Astrocyte (in vitro differentiated cells and primary cell): ENCODE results near the gene PKNOX2. TPM values are rescaled to one million over a fixed set of nuclear protein-coding genes. Genes with fewer than 3 reads are reported as not detected.

ENCODE experiments used
- DNase-seq: peaks from one replicate; pipeline ENCODE4 v3.0.0-alpha.2; 2010; ENCODE audit warnings: low read depth
- FAIRE-seq: peaks from 2 replicates; lab custom pipeline; 2011; peaks lifted over from hg19 to GRCh38; lab: Jason Lieb, UNC
- H2AFZ ChIP-seq: 2 replicates; pipeline ENCODE4 v1.6.0; 2012; ENCODE audit warnings: low read depth, low read length, inconsistent platforms
- H3K27ac ChIP-seq: 2 replicates; pipeline ENCODE4 v1.5.1; 2011; ENCODE audit warnings: low read depth, low read length, inconsistent platforms
- H3K27me3 ChIP-seq: 2 replicates; pipeline ENCODE4 v1.6.0; 2011; ENCODE audit warnings: low read length, inconsistent platforms; ENCODE audit not compliant: insufficient read depth
- H3K36me3 ChIP-seq: 2 replicates; pipeline ENCODE4 v1.5.1; 2011; ENCODE audit warnings: low read length, inconsistent platforms; ENCODE audit not compliant: insufficient read depth
- H3K4me1 ChIP-seq: 2 replicates; pipeline ENCODE4 v1.5.1; 2011; ENCODE audit warnings: low read length, inconsistent platforms; ENCODE audit not compliant: insufficient read depth
- H3K4me2 ChIP-seq: 2 replicates; pipeline ENCODE4 v1.6.0; 2012; ENCODE audit warnings: low read length, inconsistent platforms
- H3K4me3 ChIP-seq: 2 replicates; pipeline ENCODE4 v1.5.1; 2011; ENCODE audit warnings: low read depth, mild to moderate bottlenecking, low read length, inconsistent platforms; ENCODE audit not compliant: insufficient read depth
- H3K79me2 ChIP-seq: 2 replicates; pipeline ENCODE4 v1.6.0; 2012; ENCODE audit warnings: mild to moderate bottlenecking, low read length, inconsistent platforms; ENCODE audit not compliant: insufficient read depth
- H3K9ac ChIP-seq: 2 replicates; pipeline ENCODE4 v1.6.0; 2012; ENCODE audit warnings: mild to moderate bottlenecking, low read length, inconsistent platforms
- H3K9me3 ChIP-seq: 2 replicates; pipeline ENCODE4 v1.5.1; 2012; ENCODE audit warnings: low read depth, mild to moderate bottlenecking, low read length, inconsistent platforms; ENCODE audit not compliant: insufficient read depth
- H4K20me1 ChIP-seq: 2 replicates; pipeline ENCODE4 v1.6.0; 2012; ENCODE audit warnings: low read length, inconsistent platforms; ENCODE audit not compliant: insufficient read depth
- H3K27ac Mint-ChIP-seq: one replicate; pipeline ENCODE4 v1.8.0; 2021; ENCODE audit warnings: mild to moderate bottlenecking, mixed read lengths; ENCODE audit not compliant: unreplicated experiment
- H3K27me3 Mint-ChIP-seq: one replicate; pipeline ENCODE4 v1.8.0; 2021; ENCODE audit warnings: low read depth, mixed read lengths; ENCODE audit not compliant: unreplicated experiment
- H3K36me3 Mint-ChIP-seq: one replicate; pipeline ENCODE4 v1.8.0; 2021; ENCODE audit warnings: low read depth, mixed read lengths; ENCODE audit not compliant: unreplicated experiment
- H3K4me1 Mint-ChIP-seq: one replicate; pipeline ENCODE4 v1.8.0; 2021; ENCODE audit warnings: low read depth, mixed read lengths; ENCODE audit not compliant: unreplicated experiment
- H3K4me3 Mint-ChIP-seq: one replicate; pipeline ENCODE4 v1.8.0; 2021; ENCODE audit warnings: mild to moderate bottlenecking, moderate library complexity, mixed read lengths; ENCODE audit not compliant: unreplicated experiment
- H3K9me3 Mint-ChIP-seq: one replicate; pipeline ENCODE4 v1.8.0; 2021; ENCODE audit warnings: mild to moderate bottlenecking, mixed read lengths; ENCODE audit not compliant: unreplicated experiment
- CTCF ChIP-seq: IDR thresholded peaks from 2 replicates; pipeline ENCODE4 v1.5.1; 2011; ENCODE audit warnings: low read depth, mild to moderate bottlenecking, inconsistent platforms, low read length, moderate library complexity; ENCODE audit not compliant: insufficient read depth
- EZH2 ChIP-seq: IDR thresholded peaks from 2 replicates; pipeline ENCODE4 v1.6.1; 2012; ENCODE audit warnings: mild to moderate bottlenecking, low read length, inconsistent platforms; ENCODE audit not compliant: insufficient read depth
- total RNA-seq: library from RNA; stranded (reverse); gene quantifications from 2 replicates; pipeline ENCODE4 v1.2.1, GENCODE V29; 2021

The PKNOX2 gene
- total RNA-seq, 1 donor from 2014 or later: 53.4 TPM

GRCh38 chr11:125407046-125407445, 242.5 kb downstream of the PKNOX2 start:
- no peaks in the 10 kb centered on the region for H3K27me3 ChIP-seq
- DNase-seq (no peak), FAIRE-seq (no peak)
- no peaks in the 10 kb centered on the region for H3K79me2 ChIP-seq
- no peaks in the 10 kb centered on the region for H3K36me3 ChIP-seq
- H2AFZ ChIP-seq: no peak overlapping the region
- H4K20me1 ChIP-seq: no peaks in the 10 kb centered on the region
- no peak overlapping the region for H3K27ac ChIP-seq
- Mint-ChIP-seq H3K27me3 (no peaks in the 10 kb centered on the region), H3K4me1 (peaks cover 31% of the 10 kb centered on the region), H3K9me3 (no peaks in the 10 kb centered on the region), H3K4me3 (no peak overlapping the region), H3K36me3 (peaks cover 30% of the 10 kb centered on the region), H3K27ac (no peak overlapping the region)
- TF ChIP-seq EZH2 (no peak), CTCF (no peak)
- no peak overlapping the region for H3K4me3 ChIP-seq
- H3K4me2 ChIP-seq: no peak overlapping the region
- H3K9me3 ChIP-seq: no peaks in the 10 kb centered on the region
- no peak overlapping the region for H3K9ac ChIP-seq
- H3K4me1 ChIP-seq: peaks cover 12% of the 10 kb centered on the region

DNA sequence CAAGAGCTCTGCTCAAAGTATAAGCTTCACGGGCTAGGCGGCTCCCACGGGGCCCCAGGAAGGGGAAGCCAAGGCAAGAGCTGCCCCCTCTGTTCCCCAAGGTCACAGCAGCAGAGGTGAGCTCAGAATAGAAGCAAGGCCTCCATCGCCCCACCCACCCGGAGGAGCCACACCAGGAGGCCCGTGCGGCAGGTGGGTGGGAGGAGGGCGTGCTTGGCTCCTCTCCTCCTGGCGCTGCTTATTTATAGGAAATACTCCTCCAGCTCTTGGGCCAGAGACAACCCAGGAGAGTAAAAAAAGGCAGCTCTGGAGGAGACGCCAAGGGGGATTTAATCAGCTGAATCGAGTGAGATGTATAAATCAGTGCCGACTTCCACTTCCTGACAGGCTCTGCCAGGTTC, 243.8 kb downstream of the PKNOX2 start:
- no peak for TF ChIP-seq CTCF
- TF ChIP-seq EZH2: no peak
- no peak for DNase-seq
- no peak overlapping the region for H3K27ac Mint-ChIP-seq
- H3K9me3 Mint-ChIP-seq: no peaks in the 10 kb centered on the region
- Histone ChIP-seq H3K9ac (no peak overlapping the region), H3K27ac (no peak overlapping the region), H3K9me3 (no peaks in the 10 kb centered on the region), H3K27me3 (no peaks in the 10 kb centered on the region), H3K4me1 (peaks cover 6% of the 10 kb centered on the region), H3K4me2 (no peak overlapping the region), H3K36me3 (no peaks in the 10 kb centered on the region), H3K4me3 (no peak overlapping the region), H4K20me1 (no peaks in the 10 kb centered on the region), H3K79me2 (no peaks in the 10 kb centered on the region), H2AFZ (no peak overlapping the region)
- no peak for FAIRE-seq
- no peaks in the 10 kb centered on the region for H3K27me3 Mint-ChIP-seq
- H3K36me3 Mint-ChIP-seq: peaks cover 26% of the 10 kb centered on the region
- H3K4me1 Mint-ChIP-seq: peaks cover 22% of the 10 kb centered on the region
- no peak overlapping the region for H3K4me3 Mint-ChIP-seq

DNA sequence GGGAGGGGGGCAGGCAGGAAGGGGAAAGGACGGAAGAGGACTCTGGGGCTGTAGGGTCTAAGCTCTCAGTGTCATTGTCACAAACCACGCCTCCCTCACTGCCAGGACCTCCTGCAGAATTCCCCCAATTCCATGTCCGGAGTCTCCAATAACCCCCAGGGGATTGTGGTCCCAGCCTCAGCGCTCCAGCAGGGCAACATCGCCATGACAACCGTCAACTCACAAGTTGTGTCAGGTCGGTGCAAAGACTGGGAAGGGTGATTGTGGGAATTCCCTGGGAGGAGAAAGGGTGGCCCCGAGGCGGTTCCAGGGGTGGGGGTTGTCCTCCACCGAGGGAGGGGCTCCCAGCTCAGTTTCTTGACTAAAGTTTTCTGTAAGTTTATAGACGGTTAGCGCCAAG, 245.5 kb downstream of the PKNOX2 start:
- Histone ChIP-seq H3K79me2 (no peaks in the 10 kb centered on the region), H3K4me3 (no peak overlapping the region), H3K9ac (no peak overlapping the region), H3K9me3 (no peaks in the 10 kb centered on the region), H2AFZ (no peak overlapping the region), H3K4me1 (no peaks in the 10 kb centered on the region), H3K27ac (no peak overlapping the region), H3K27me3 (no peaks in the 10 kb centered on the region), H3K36me3 (no peaks in the 10 kb centered on the region), H3K4me2 (no peak overlapping the region), H4K20me1 (no peaks in the 10 kb centered on the region)
- DNase-seq (no peak), FAIRE-seq (no peak)
- Mint-ChIP-seq H3K9me3 (no peaks in the 10 kb centered on the region), H3K36me3 (peaks cover 28% of the 10 kb centered on the region), H3K4me3 (no peak overlapping the region), H3K27me3 (no peaks in the 10 kb centered on the region), H3K27ac (peak overlapping the region; percentile 18), H3K4me1 (peaks cover 6% of the 10 kb centered on the region)
- TF ChIP-seq EZH2 (no peak), CTCF (no peak)
